Neuron (in vitro differentiated cells): ENCODE data around the gene PCOLCE2.
"Not testable (repeated sequence)": the region's sequence is repeated elsewhere in the genome, so short reads cannot be mapped to it uniquely, and the experiment has no call there.

ENCODE experiments used
- H2AFZ ChIP-seq: one replicate; pipeline ENCODE4 v1.6.1; 2013; ENCODE audit warnings: low read depth, mild to moderate bottlenecking, inconsistent platforms, low read length, moderate library complexity
- H3K27me3 ChIP-seq: one replicate; pipeline ENCODE4 v1.6.1; 2013; ENCODE audit warnings: low read length; ENCODE audit not compliant: insufficient read depth
- H3K36me3 ChIP-seq: one replicate; pipeline ENCODE4 v1.6.1; 2013; ENCODE audit warnings: low read length; ENCODE audit not compliant: insufficient read depth
- H3K4me1 ChIP-seq: one replicate; pipeline ENCODE4 v1.6.1; 2013; ENCODE audit warnings: low read length; ENCODE audit not compliant: insufficient read depth
- H3K4me3 ChIP-seq: 2 replicates; pipeline ENCODE4 v1.5.1; 2013; ENCODE audit warnings: mild to moderate bottlenecking, low read length, moderate library complexity
- H3K9me3 ChIP-seq: one replicate; pipeline ENCODE4 v1.6.1; 2013; ENCODE audit warnings: low read length

Gene PCOLCE2

DNA sequence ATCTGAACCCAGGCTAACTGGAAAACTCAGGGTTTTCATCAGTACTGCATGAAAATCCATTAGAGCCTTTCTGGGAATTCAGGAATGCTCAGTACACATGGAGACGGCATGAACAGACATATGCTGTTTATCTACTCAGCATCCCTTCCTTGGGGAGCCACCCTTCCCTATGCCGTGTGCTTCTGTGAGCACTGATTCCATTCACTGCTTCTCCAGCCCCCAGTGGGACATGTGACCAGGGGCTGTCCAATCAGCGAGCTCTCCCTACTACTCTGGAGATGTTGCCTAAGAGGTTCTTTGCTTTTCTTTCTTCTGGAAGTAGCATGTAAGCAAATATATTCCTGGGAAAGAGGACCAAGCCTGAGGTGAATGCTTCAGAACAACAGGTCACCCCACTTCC lies 5.6 kb upstream of the PCOLCE2 start:
- peaks cover 18% of the 10 kb centered on the region for H3K27me3 ChIP-seq

DNA sequence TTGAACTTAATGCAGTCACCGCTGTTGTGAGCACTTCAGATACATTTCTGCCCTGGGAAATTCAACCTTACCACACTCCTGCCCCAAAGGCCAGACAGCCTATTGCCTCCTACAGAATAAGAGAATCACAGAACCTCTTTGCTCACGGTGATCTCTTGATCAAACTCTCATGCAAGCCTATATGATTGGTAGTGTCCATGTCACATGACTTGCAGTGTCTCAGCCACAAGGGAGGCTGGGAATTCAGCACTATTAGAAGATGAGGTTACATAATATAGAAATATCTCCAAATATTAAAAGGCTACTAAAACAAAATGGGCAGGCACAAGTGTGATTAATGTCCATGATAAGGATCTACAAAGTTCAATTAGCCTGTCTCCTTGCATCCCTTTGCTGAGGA lies 3.8 kb upstream of the PCOLCE2 start:
- no peak overlapping the region for H3K4me3 ChIP-seq
- no peaks in the 10 kb centered on the region for H3K36me3 ChIP-seq
- no peaks in the 10 kb centered on the region for H3K9me3 ChIP-seq
- H3K4me1 ChIP-seq = peaks cover 9% of the 10 kb centered on the region
- H2AFZ ChIP-seq = no peak overlapping the region
- H3K27me3 ChIP-seq = peaks cover 35% of the 10 kb centered on the region

More for the DNA sequence above, 5.6 kb upstream of the PCOLCE2 start:
- H3K9me3 ChIP-seq = no peaks in the 10 kb centered on the region
- H3K4me3 ChIP-seq = no peak overlapping the region
- no peaks in the 10 kb centered on the region for H3K4me1 ChIP-seq
- no peaks in the 10 kb centered on the region for H3K36me3 ChIP-seq
- H2AFZ ChIP-seq = no peak overlapping the region

DNA sequence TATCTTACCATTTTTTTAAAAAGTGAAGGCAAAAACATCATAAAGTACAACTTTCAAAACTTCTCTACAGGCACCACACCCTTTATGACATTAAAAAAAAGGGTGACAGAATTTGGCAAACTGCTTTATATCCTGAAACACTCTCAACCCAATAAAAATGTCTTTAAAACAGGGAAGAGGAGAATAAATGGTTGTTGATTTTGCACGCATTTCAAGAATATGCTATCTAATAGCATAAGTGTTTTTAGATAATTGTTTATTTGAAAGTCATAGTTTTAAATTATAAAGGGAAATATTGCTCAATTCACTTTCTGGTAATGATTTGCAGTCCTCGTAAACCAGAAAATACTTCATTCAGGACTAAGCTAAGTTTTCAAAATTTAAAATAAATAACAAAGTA lies 1.7 kb upstream of the PCOLCE2 start:
- no peak overlapping the region for H3K4me3 ChIP-seq
- peaks cover 9% of the 10 kb centered on the region for H3K4me1 ChIP-seq

DNA sequence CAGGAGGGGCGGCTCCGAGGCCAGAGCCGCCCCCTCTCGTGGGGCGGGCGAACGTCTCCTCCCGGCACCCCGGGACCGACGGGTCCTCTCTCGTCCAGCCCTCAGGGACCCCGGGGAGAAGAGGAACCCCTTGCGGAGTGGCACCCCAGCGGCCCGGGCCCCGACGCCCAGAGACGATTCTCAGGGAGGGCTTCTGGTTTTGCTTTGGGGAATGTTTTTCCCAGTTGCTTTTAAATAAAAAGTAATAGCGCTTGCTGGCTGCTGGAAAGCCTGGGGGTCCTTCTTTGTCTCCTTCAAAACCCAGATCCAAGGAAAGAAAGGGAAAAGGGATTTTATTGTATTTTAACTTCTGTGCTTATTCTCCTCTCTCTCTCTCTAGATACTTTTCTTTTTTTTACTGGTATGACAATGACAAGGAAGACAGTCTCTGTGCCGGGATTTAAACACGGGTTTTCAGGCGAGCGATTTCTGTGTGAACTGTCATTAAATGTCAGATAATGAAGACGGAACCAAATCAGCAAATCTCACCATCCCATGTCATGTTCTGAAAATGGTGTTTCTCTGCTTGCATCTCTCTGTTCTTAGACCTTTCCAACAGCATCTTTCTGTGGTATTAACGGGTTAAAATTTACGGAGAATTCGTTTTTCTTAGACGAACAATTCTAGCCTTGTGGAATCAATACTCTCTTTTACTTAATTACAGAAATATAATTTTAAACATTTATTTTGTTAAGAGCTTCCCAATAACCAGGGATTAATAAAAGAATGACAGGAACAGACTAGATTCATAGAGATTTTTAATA lies 530 bp upstream of the PCOLCE2 start:
- H3K4me1 ChIP-seq = peaks cover 9% of the 10 kb centered on the region
- no peaks in the 10 kb centered on the region for H3K36me3 ChIP-seq
- H3K4me3 ChIP-seq = peak overlapping the region; percentile 51
- no peaks in the 10 kb centered on the region for H3K9me3 ChIP-seq
- H3K27me3 ChIP-seq = peaks cover 58% of the 10 kb centered on the region
- H2AFZ ChIP-seq = peak overlapping the region; percentile 86

More for the DNA sequence above, 1.7 kb upstream of the PCOLCE2 start:
- no peaks in the 10 kb centered on the region for H3K9me3 ChIP-seq
- peaks cover 52% of the 10 kb centered on the region for H3K27me3 ChIP-seq
- H3K36me3 ChIP-seq = no peaks in the 10 kb centered on the region
- no peak overlapping the region for H2AFZ ChIP-seq

DNA sequence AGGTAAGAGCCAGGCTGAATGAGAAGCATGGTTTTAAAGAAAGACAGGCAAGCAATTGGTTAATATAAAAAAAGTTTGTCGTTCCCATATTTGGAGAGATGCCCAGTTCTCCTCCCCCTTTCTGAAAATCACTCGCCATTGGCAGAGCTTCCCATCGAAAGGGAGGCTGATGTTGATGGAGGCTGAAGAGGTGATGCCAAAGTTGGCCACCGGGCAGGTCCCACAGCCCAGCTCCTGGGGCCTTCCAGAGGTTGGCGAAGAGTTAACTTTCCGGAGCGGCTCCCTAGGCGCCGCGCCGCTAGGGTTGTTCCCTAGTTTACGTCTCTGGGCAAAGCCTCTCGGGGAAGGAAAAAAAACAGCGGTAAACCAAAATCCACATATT lies 793 bp downstream of the PCOLCE2 start:
- H3K4me3 ChIP-seq = peak overlapping the region; percentile 51
- H3K27me3 ChIP-seq = peaks cover 58% of the 10 kb centered on the region

DNA sequence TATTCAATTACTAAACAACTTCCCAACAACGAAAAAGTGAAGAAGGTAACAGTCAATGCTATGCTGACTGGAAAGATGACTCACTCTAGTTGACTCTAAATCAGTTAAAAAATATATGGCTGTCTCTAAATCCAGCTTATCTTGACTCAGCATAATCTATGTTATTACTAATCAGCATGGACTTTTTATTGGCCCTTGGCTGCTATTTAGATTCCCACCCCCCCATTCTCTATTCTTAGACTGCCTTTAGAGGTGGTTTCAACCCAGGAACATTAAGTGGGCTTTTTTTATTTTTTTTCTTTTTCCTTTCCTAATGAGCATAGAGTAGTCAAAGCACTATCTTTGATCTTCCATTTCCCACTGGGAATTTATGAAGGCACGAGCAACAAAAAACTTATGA lies 1.9 kb downstream of the PCOLCE2 start:
- no peaks in the 10 kb centered on the region for H3K9me3 ChIP-seq

More for the DNA sequence above, 793 bp downstream of the PCOLCE2 start:
- Histone ChIP-seq H3K4me1 (peaks cover 9% of the 10 kb centered on the region), H3K36me3 (no peaks in the 10 kb centered on the region), H2AFZ (peak overlapping the region; percentile 86), H3K9me3 (no peaks in the 10 kb centered on the region)

DNA sequence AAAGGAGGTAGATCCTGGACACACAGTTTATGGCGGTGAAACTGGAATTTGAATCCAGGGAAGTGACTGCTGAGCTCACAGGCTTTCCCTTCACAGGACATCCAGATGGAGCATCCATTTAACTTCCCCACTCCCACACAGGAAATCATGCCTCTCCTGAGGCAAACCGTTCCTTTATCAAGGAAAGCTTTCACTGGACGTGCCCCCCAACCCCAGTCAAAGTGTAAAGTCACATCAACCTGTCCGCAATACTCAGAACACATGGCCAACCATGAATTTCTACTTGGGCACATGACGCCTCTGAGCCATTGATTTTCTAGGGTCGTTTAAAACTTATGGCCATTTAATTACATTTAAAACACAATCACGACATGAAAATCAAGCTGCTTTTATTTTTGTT lies 2.9 kb downstream of the PCOLCE2 start:
- peaks cover 53% of the 10 kb centered on the region for H3K27me3 ChIP-seq
- H3K9me3 ChIP-seq = no peaks in the 10 kb centered on the region
- H3K4me1 ChIP-seq = peaks cover 9% of the 10 kb centered on the region
- no peaks in the 10 kb centered on the region for H3K36me3 ChIP-seq
- H2AFZ ChIP-seq = no peak overlapping the region
- no peak overlapping the region for H3K4me3 ChIP-seq

More for the DNA sequence above, 1.9 kb downstream of the PCOLCE2 start:
- no peak overlapping the region for H2AFZ ChIP-seq
- no peak overlapping the region for H3K4me3 ChIP-seq
- H3K27me3 ChIP-seq = peaks cover 58% of the 10 kb centered on the region
- no peaks in the 10 kb centered on the region for H3K36me3 ChIP-seq
- H3K4me1 ChIP-seq = peaks cover 9% of the 10 kb centered on the region

DNA sequence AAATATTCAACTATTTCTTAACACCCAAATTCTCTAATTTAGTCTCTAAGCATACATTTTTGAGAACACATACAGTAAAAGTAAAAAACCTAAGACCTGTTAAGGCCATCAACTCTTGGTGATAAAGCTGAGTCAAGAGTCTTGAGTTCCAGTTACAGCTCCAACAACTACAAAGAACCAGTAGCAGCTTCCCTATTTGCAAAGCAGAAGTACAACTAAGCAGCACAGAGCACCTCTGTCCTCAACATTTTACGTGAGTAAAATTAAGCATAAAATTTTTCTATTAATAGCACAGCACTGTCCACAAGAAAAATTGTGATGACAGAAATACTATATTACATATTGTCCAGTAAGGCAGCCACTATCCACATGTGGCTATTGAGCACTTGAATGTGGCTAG lies 4.4 kb downstream of the PCOLCE2 start:
- Histone ChIP-seq H2AFZ (no peak overlapping the region), H3K36me3 (no peaks in the 10 kb centered on the region)

DNA sequence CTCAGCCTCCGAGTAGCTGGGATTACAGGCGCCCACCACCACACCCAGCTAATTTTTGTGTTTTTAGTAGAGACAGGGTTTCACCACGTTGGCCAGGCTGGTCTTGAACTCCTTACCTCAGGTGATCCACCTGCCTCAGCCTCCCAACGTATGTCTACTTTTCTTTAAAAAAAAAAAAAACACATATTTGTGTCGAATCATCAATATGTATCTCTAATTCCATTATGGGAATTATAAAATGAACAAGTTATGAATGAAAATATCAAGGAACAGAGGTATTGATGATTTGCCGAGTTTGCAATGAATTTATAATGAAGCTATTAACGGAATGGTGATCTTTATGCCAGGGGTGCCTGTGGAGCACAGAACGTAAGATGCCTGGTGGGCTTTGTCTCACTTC lies 5.3 kb downstream of the PCOLCE2 start:
- not testable (repeated sequence) for H3K36me3 ChIP-seq, H2AFZ ChIP-seq, H3K9me3 ChIP-seq, H3K4me1 ChIP-seq, H3K4me3 ChIP-seq
- peaks cover 31% of the 10 kb centered on the region for H3K27me3 ChIP-seq

More for the DNA sequence above, 4.4 kb downstream of the PCOLCE2 start:
- H3K4me1 ChIP-seq = peaks cover 9% of the 10 kb centered on the region
- no peak overlapping the region for H3K4me3 ChIP-seq
- H3K9me3 ChIP-seq = no peaks in the 10 kb centered on the region
- H3K27me3 ChIP-seq = peaks cover 41% of the 10 kb centered on the region

DNA sequence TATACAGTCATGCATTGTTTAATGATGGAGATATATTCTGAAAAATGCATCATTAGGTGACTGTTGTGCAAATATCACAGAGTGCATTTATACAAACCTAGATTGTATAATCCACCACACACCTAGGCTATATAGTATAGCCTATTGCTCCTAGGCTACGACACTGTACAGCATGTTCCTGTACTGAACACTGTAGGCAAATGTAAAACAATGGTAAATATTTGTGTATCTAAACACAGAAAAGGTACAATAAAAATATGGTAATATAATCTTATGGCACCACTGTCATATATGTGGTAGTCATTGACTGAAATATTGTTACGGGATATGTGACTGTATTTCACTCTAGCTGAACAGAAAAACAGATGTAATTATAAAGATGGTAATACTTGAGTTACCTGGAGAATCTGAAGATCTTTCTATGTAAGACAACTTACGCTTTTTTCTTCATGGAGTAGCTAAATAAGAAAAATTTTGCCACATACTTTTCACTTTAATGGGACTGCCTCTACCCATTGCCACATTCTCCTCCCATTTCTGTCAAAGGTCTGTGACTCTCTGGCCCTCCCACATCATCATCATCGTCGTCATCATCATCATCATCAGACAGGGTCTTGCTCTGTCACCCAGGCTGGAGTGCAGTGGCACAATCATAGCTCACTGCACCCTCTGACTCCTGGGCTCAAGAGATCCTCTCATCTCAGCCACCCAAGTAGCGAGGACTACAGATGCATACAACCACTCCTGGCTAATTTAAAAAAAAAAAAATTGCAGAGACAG lies 7.2 kb downstream of the PCOLCE2 start:
- peaks cover 16% of the 10 kb centered on the region for H3K27me3 ChIP-seq
- H2AFZ ChIP-seq = no peak overlapping the region
- no peak overlapping the region for H3K4me3 ChIP-seq
- H3K9me3 ChIP-seq = no peaks in the 10 kb centered on the region
- H3K4me1 ChIP-seq = no peaks in the 10 kb centered on the region
- H3K36me3 ChIP-seq = no peaks in the 10 kb centered on the region

DNA sequence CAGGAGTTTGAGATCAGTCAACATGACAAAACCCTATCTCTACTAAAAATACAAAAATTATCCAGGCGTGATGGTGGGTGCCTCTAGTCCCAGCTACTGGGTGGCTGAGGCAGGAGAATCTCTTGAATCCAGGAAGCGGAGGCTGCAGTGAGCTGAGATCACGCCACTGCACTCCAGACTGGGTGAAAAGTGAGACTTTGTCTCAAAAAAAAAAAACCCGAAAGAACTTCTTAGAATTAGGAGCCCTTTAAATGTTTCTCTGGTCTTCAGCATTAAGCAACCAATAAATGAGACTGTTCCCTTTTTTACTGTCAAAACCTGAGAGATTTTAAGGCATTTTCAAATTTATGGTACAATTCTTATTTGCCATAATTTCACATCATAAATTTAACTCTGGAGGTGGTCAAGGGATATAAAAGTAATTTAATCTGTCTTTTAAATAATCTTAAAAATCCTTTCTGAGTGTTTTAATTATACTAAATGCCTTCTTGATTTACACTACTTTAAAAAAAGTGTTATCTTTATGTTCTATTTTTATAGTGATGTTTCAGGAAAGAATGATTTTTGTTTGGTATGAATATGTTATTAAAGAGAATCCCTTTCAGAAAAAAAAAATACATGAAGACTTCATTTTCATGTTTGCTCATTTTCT lies 10.1 kb downstream of the PCOLCE2 start:
- Histone ChIP-seq H3K4me3 (no peak overlapping the region), H3K4me1 (no peaks in the 10 kb centered on the region), H3K9me3 (no peaks in the 10 kb centered on the region), H2AFZ (no peak overlapping the region), H3K27me3 (peaks cover 3% of the 10 kb centered on the region), H3K36me3 (no peaks in the 10 kb centered on the region)

DNA sequence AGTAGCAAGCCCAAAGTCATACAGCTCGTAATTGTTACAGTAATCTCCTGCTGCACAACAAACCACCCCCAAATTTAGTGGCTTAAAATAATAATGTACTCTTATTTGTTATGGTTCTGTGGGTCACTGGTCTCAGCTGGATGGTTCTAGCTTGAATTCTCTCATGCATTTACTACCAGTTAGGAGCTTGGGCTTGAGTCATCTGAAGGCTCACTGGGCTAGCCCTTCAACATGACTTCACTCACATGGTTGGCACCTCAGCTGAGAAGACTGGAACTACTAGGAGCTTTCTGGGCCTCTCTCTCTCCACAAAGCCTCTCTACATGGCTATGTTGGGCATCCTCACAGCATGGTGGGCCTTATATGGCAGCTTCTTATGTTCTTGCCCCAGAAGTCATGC lies 12.5 kb downstream of the PCOLCE2 start:
- Histone ChIP-seq H3K4me3 (no peak overlapping the region), H3K4me1 (no peaks in the 10 kb centered on the region), H3K27me3 (peaks cover 3% of the 10 kb centered on the region), H3K9me3 (no peaks in the 10 kb centered on the region), H2AFZ (no peak overlapping the region), H3K36me3 (no peaks in the 10 kb centered on the region)

DNA sequence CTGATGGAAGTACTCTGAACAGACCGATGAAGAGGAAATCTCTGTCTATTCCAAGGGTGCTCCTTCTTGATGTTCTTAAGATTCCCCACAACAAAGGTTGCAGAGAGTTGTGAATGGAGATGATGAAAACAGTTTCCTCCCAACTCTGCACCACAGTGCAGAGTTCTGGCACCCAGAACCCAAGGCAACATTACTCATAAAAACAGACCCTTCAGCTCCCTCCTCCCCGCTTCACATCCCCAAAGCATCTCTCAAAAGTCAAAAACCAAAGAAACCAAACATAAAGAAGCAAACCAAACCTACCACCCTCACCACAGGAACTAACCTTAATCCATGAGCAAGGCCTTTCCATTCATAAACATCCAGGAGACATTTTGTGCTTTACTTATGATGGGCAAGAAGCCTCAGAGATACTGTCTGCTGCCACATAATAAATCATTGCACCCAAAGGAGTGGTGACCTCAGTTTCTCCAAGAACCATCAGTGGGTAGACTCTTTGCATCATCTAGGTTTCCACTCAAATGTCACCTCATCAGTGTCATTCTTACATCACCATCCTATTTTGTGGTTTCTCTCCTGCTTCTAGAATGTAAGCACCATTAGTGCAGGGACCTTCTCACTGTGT lies 13.2 kb downstream of the PCOLCE2 start:
- H3K4me3 ChIP-seq = no peak overlapping the region
- H3K9me3 ChIP-seq = no peaks in the 10 kb centered on the region
- H2AFZ ChIP-seq = no peak overlapping the region
- no peaks in the 10 kb centered on the region for H3K36me3 ChIP-seq
- peaks cover 3% of the 10 kb centered on the region for H3K27me3 ChIP-seq
- no peaks in the 10 kb centered on the region for H3K4me1 ChIP-seq
